GM12891 (cell line): ENCODE data around the gene SPON1.
"Not testable (repeated sequence)": the region's sequence is repeated elsewhere in the genome, so short reads cannot be mapped to it uniquely, and the experiment has no call there.

Experiments
- DNase-seq: peaks from one replicate; pipeline ENCODE4 v3.0.0; 2011; ENCODE audit warnings: low spot score; ENCODE audit not compliant: insufficient read length
- FAIRE-seq: peaks from 2 replicates; lab custom pipeline; 2011; peaks lifted over from hg19 to GRCh38; lab: Jason Lieb, UNC
- PAX5 ChIP-seq: IDR thresholded peaks from 2 replicates; pipeline ENCODE4 v1.6.1; 2011; ENCODE audit warnings: low read length, moderate library complexity, mild to moderate bottlenecking; ENCODE audit not compliant: insufficient read depth, severe bottlenecking
- POLR2A ChIP-seq: IDR thresholded peaks from 2 replicates; pipeline ENCODE4 v1.6.1; 2011; ENCODE audit warnings: low read depth, low read length, control low read depth
- POLR2AphosphoS5 ChIP-seq: IDR thresholded peaks from 2 replicates; pipeline ENCODE4 v1.6.1; 2011; ENCODE audit warnings: low read depth, low read length, control low read depth
- POU2F2 ChIP-seq: IDR thresholded peaks from 2 replicates; pipeline ENCODE4 v1.6.1; 2011; ENCODE audit warnings: low read depth, mild to moderate bottlenecking, control low read depth, low read length, moderate library complexity
- SPI1 ChIP-seq: IDR thresholded peaks from 2 replicates; pipeline ENCODE4 v1.6.1; 2011; ENCODE audit warnings: low read depth, low read length, control low read depth
- TAF1 ChIP-seq: IDR thresholded peaks from 2 replicates; pipeline ENCODE4 v1.6.1; 2011; ENCODE audit warnings: low read depth, low read length, control low read depth

Gene SPON1

GRCh38 chr11:13974631-13975030 is 12.1 kb downstream of the SPON1 start:
- DNase-seq (no peak), FAIRE-seq (no peak)
- no peak for TF ChIP-seq POU2F2
- TF ChIP-seq PAX5 = no peak
- TF ChIP-seq TAF1 = no peak
- no peak for TF ChIP-seq POLR2A
- TF ChIP-seq SPI1 = no peak
- no peak for TF ChIP-seq POLR2AphosphoS5

- TF ChIP-seq PAX5 = no peak
- no peak for DNase-seq
- FAIRE-seq = no peak
These were observed 20.7 kb downstream of the SPON1 start for GRCh38 chr11:13983081-13983751.

GRCh38 chr11:13984616-13985450 is 22.3 kb downstream of the SPON1 start:
- no peak for FAIRE-seq
- no peak for DNase-seq
- TF ChIP-seq SPI1 (no peak), POU2F2 (no peak), PAX5 (no peak), POLR2AphosphoS5 (no peak), POLR2A (no peak), TAF1 (no peak)

GRCh38 chr11:13986695-13987094 is 24.2 kb downstream of the SPON1 start:
- not testable (repeated sequence) for DNase-seq

GRCh38 chr11:13992158-13992856 is 29.8 kb downstream of the SPON1 start:
- not testable (repeated sequence) for DNase-seq, FAIRE-seq

More at GRCh38 chr11:13986695-13987094, 24.2 kb downstream of the SPON1 start:
- FAIRE-seq = not testable (repeated sequence)

- FAIRE-seq (no peak), DNase-seq (no peak)
- TF ChIP-seq POLR2A (no peak), TAF1 (no peak), SPI1 (no peak), PAX5 (no peak), POU2F2 (no peak), POLR2AphosphoS5 (no peak)
These were observed 30.7 kb downstream of the SPON1 start for GRCh38 chr11:13993096-13993765.

- no peak for FAIRE-seq
- DNase-seq = no peak
- TF ChIP-seq PAX5 (no peak), TAF1 (no peak), POLR2AphosphoS5 (no peak), SPI1 (no peak), POLR2A (no peak), POU2F2 (no peak)
These were observed 35.4 kb downstream of the SPON1 start for GRCh38 chr11:13997881-13998280.

GRCh38 chr11:13999704-14000103 is 37.2 kb downstream of the SPON1 start:
- TF ChIP-seq TAF1 (no peak), POLR2AphosphoS5 (no peak), POU2F2 (no peak), PAX5 (no peak), SPI1 (no peak), POLR2A (no peak)
- FAIRE-seq (no peak), DNase-seq (no peak)

- TF ChIP-seq POU2F2 (no peak), POLR2A (no peak), POLR2AphosphoS5 (no peak), SPI1 (no peak), PAX5 (no peak), TAF1 (no peak)
- no peak for DNase-seq
- FAIRE-seq = no peak
These were observed 39.1 kb downstream of the SPON1 start for GRCh38 chr11:14001597-14001996.

- no peak for DNase-seq
- FAIRE-seq = no peak
- TF ChIP-seq POLR2A = no peak
- no peak for TF ChIP-seq PAX5
- TF ChIP-seq SPI1 = no peak
- TF ChIP-seq POU2F2 = no peak
- TF ChIP-seq TAF1 = no peak
- no peak for TF ChIP-seq POLR2AphosphoS5
These were observed 45.0 kb downstream of the SPON1 start for GRCh38 chr11:14007566-14007965.
